HEK293 (cell line): Measurements from ENCODE around the gene ATP6V0A1.
A peak's percentile ranks its signal among the peaks of the same experiment; 100 is the strongest.

Experiments
- CTCF ChIA-PET: fragments of 350-600 bp; formaldehyde crosslinking; extraction: SDS; loops from one replicate; lab custom pipeline; 2021; ENCODE audit warnings: antibody characterized with exemption; lab: Yijun Ruan, JAX
- POLR2A ChIA-PET: fragments of 300-600 bp; formaldehyde crosslinking; extraction: SDS; loops from one replicate; lab custom pipeline; 2020; ENCODE audit warnings: antibody characterized with exemption, inconsistent platforms; lab: Yijun Ruan, JAX
- H3K27ac ChIP-seq: fragments of 200-500 bp; sonication (Bioruptor generic); 2 replicates; pipeline ENCODE4 v1.5.1; 2014; ENCODE audit warnings: low read depth, low read length, control low read depth, inconsistent platforms; ENCODE audit errors: extremely low read depth
- H3K36me3 ChIP-seq, 2 experiments: fragments of 200-500 bp in 1 of 2; sonication (Bioruptor generic) in 1 of 2; 1 replicate in 1 of 2; 2 replicates in 1 of 2; pipeline ENCODE4 v1.5.1; 2014 to 2017; ENCODE audit warnings: inconsistent platforms in 2 of 2, low read length in 2 of 2; ENCODE audit not compliant: control insufficient read depth in 2 of 2, insufficient read depth in 1 of 2
- H3K4me1 ChIP-seq: fragments of 200-500 bp; sonication (Bioruptor generic); 2 replicates; pipeline ENCODE4 v1.5.1; 2014; ENCODE audit warnings: mild to moderate bottlenecking, low read length, inconsistent platforms; ENCODE audit not compliant: control insufficient read depth, insufficient read depth
- H3K4me3 ChIP-seq: 2 replicates; pipeline ENCODE4 v1.5.1; 2011; ENCODE audit warnings: low read depth, mild to moderate bottlenecking, control low read depth, low read length, moderate library complexity
- H3K9me3 ChIP-seq: fragments of 200-500 bp; sonication (Bioruptor generic); 2 replicates; pipeline ENCODE4 v1.5.1; 2014; ENCODE audit warnings: low read depth, low read length, inconsistent platforms; ENCODE audit not compliant: control insufficient read depth, insufficient read depth
- BCL11A ChIP-seq: fragments of 450-650 bp; formaldehyde crosslinking; IDR thresholded peaks from 2 replicates; pipeline ENCODE4 v1.5.1; 2016; ENCODE audit warnings: low read depth, missing biosample characterization, missing genetic modification characterization
- GLIS1 ChIP-seq: fragments of 450-650 bp; formaldehyde crosslinking; IDR thresholded peaks from 2 replicates; pipeline ENCODE4 v1.5.1; 2016; ENCODE audit warnings: missing biosample characterization, missing genetic modification characterization
- KLF7 ChIP-seq: fragments of 450-650 bp; formaldehyde crosslinking; IDR thresholded peaks from 2 replicates; pipeline ENCODE4 v1.5.1; 2016; ENCODE audit warnings: missing biosample characterization, missing genetic modification characterization, borderline replicate concordance
- YY1 ChIP-seq: fragments of 450-650 bp; formaldehyde crosslinking; IDR thresholded peaks from 2 replicates; pipeline ENCODE4 v1.5.1; 2018; ENCODE audit warnings: missing biosample characterization, missing genetic modification characterization
- ZBTB21 ChIP-seq: fragments of 450-650 bp; formaldehyde crosslinking; IDR thresholded peaks from 2 replicates; pipeline ENCODE4 v1.5.1; 2017; ENCODE audit warnings: missing biosample characterization, missing genetic modification characterization
- ZEB2 ChIP-seq: fragments of 450-650 bp; formaldehyde crosslinking; IDR thresholded peaks from 2 replicates; pipeline ENCODE4 v1.5.1; 2016; ENCODE audit warnings: missing biosample characterization, missing genetic modification characterization
- ZFHX2 ChIP-seq: fragments of 450-650 bp; formaldehyde crosslinking; conservative IDR thresholded peaks from 2 replicates; pipeline ENCODE4 v1.5.1; 2016; ENCODE audit warnings: missing biosample characterization, missing genetic modification characterization
- ZFP69B ChIP-seq: fragments of 450-650 bp; formaldehyde crosslinking; IDR thresholded peaks from 2 replicates; pipeline ENCODE4 v1.5.1; 2016; ENCODE audit warnings: missing biosample characterization, missing genetic modification characterization
- ZNF121 ChIP-seq: fragments of 450-650 bp; formaldehyde crosslinking; IDR thresholded peaks from 2 replicates; pipeline ENCODE4 v1.5.1; 2016; ENCODE audit warnings: missing biosample characterization, missing genetic modification characterization
- ZNF175 ChIP-seq: fragments of 450-650 bp; formaldehyde crosslinking; IDR thresholded peaks from 2 replicates; pipeline ENCODE4 v1.5.1; 2016; ENCODE audit warnings: missing biosample characterization, missing genetic modification characterization
- ZNF37A ChIP-seq: fragments of 450-650 bp; IDR thresholded peaks from 2 replicates; pipeline ENCODE4 v1.5.1; 2018; ENCODE audit warnings: missing biosample characterization, missing genetic modification characterization
- ZNF600 ChIP-seq: fragments of 450-650 bp; formaldehyde crosslinking; IDR thresholded peaks from 2 replicates; pipeline ENCODE4 v1.5.1; 2016; ENCODE audit warnings: missing biosample characterization, missing genetic modification characterization
- ZNF623 ChIP-seq: fragments of 450-650 bp; formaldehyde crosslinking; IDR thresholded peaks from 2 replicates; pipeline ENCODE4 v1.5.1; 2016; ENCODE audit warnings: missing biosample characterization, missing genetic modification characterization
- ZSCAN23 ChIP-seq: fragments of 450-650 bp; formaldehyde crosslinking; IDR thresholded peaks from 2 replicates; pipeline ENCODE4 v1.5.1; 2016; ENCODE audit warnings: missing biosample characterization, missing genetic modification characterization
- TF ChIP-seq, protein P1 (sequence below): fragments of 450-650 bp; formaldehyde crosslinking; IDR thresholded peaks from 2 replicates; pipeline ENCODE4 v1.5.1; 2016; ENCODE audit warnings: missing biosample characterization, missing genetic modification characterization
- TF ChIP-seq, protein P2 (sequence below): fragments of 450-650 bp; formaldehyde crosslinking; IDR thresholded peaks from 2 replicates; pipeline ENCODE4 v1.5.1; 2017; ENCODE audit warnings: missing biosample characterization, mild to moderate bottlenecking, missing genetic modification characterization, moderate library complexity
- TF ChIP-seq, protein P3 (sequence below): fragments of 450-650 bp; formaldehyde crosslinking; IDR thresholded peaks from 2 replicates; pipeline ENCODE4 v1.5.1; 2016; ENCODE audit warnings: missing biosample characterization, missing genetic modification characterization, borderline replicate concordance
- TF ChIP-seq, protein P4 (sequence below): fragments of 450-650 bp; formaldehyde crosslinking; IDR thresholded peaks from 2 replicates; pipeline ENCODE4 v1.5.1; 2016; ENCODE audit warnings: missing biosample characterization, missing genetic modification characterization
- TF ChIP-seq, protein P5 (sequence below): fragments of 450-650 bp; formaldehyde crosslinking; IDR thresholded peaks from 2 replicates; pipeline ENCODE4 v1.5.1; 2017; ENCODE audit warnings: missing biosample characterization, missing genetic modification characterization

Gene ATP6V0A1

DNA sequence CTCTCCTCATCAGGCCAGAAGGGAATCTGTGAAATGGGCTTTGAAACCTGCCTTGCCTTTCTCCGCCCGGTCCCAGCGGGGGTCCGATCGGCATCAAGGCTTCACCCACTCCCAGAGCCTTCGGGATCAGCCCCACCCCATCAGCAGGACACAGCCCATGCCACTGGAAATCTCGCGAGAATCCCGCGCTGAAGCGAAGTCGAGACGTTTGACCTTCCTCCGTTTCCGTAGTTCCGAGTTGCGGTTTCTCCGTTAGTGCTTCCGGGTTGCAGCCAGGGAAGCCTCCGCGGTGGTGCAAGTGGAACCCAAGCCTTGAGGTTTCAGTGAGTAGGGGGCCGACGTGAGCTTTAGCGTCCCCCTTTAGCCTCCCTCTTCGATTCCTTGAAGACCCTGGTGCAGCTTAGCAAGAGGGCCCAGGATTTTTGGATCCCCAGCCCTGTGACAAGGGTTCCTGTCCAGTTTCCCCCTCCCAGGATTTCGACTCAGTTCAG lies 103.3 kb downstream of the ATP6V0A1 start, which contains the start of gene COASY (continued):
- TF ChIP-seq, protein P1, sequence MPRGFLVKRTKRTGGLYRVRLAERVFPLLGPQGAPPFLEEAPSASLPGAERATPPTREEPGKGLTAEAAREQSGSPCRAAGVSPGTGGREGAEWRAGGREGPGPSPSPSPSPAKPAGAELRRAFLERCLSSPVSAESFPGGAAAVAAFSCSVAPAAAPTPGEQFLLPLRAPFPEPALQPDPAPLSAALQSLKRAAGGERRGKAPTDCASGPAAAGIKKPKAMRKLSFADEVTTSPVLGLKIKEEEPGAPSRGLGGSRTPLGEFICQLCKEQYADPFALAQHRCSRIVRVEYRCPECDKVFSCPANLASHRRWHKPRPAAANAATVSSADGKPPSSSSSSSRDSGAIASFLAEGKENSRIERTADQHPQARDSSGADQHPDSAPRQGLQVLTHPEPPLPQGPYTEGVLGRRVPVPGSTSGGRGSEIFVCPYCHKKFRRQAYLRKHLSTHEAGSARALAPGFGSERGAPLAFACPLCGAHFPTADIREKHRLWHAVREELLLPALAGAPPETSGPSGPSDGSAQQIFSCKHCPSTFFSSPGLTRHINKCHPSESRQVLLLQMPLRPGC, result peak; percentile 75
- 0 out of 2 replicates have a peak, but pooled peaks have one; percentile 18 for TF ChIP-seq ZFP69B
- peak; percentile 89 for TF ChIP-seq ZEB2
- 0 out of 2 replicates have a peak, but pooled peaks have one; percentile 5 for TF ChIP-seq ZSCAN23 (tag by site-specific recombination)
- TF ChIP-seq, protein P2, sequence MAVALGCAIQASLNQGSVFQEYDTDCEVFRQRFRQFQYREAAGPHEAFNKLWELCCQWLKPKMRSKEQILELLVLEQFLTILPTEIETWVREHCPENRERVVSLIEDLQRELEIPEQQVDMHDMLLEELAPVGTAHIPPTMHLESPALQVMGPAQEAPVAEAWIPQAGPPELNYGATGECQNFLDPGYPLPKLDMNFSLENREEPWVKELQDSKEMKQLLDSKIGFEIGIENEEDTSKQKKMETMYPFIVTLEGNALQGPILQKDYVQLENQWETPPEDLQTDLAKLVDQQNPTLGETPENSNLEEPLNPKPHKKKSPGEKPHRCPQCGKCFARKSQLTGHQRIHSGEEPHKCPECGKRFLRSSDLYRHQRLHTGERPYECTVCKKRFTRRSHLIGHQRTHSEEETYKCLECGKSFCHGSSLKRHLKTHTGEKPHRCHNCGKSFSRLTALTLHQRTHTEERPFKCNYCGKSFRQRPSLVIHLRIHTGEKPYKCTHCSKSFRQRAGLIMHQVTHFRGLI (tag by site-specific recombination), result peak; percentile 65; the same call in 1 of the 2 replicates
- TF ChIP-seq, protein P3, sequence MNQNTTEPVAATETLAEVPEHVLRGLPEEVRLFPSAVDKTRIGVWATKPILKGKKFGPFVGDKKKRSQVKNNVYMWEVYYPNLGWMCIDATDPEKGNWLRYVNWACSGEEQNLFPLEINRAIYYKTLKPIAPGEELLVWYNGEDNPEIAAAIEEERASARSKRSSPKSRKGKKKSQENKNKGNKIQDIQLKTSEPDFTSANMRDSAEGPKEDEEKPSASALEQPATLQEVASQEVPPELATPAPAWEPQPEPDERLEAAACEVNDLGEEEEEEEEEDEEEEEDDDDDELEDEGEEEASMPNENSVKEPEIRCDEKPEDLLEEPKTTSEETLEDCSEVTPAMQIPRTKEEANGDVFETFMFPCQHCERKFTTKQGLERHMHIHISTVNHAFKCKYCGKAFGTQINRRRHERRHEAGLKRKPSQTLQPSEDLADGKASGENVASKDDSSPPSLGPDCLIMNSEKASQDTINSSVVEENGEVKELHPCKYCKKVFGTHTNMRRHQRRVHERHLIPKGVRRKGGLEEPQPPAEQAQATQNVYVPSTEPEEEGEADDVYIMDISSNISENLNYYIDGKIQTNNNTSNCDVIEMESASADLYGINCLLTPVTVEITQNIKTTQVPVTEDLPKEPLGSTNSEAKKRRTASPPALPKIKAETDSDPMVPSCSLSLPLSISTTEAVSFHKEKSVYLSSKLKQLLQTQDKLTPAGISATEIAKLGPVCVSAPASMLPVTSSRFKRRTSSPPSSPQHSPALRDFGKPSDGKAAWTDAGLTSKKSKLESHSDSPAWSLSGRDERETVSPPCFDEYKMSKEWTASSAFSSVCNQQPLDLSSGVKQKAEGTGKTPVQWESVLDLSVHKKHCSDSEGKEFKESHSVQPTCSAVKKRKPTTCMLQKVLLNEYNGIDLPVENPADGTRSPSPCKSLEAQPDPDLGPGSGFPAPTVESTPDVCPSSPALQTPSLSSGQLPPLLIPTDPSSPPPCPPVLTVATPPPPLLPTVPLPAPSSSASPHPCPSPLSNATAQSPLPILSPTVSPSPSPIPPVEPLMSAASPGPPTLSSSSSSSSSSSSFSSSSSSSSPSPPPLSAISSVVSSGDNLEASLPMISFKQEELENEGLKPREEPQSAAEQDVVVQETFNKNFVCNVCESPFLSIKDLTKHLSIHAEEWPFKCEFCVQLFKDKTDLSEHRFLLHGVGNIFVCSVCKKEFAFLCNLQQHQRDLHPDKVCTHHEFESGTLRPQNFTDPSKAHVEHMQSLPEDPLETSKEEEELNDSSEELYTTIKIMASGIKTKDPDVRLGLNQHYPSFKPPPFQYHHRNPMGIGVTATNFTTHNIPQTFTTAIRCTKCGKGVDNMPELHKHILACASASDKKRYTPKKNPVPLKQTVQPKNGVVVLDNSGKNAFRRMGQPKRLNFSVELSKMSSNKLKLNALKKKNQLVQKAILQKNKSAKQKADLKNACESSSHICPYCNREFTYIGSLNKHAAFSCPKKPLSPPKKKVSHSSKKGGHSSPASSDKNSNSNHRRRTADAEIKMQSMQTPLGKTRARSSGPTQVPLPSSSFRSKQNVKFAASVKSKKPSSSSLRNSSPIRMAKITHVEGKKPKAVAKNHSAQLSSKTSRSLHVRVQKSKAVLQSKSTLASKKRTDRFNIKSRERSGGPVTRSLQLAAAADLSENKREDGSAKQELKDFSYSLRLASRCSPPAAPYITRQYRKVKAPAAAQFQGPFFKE, result no peak

DNA sequence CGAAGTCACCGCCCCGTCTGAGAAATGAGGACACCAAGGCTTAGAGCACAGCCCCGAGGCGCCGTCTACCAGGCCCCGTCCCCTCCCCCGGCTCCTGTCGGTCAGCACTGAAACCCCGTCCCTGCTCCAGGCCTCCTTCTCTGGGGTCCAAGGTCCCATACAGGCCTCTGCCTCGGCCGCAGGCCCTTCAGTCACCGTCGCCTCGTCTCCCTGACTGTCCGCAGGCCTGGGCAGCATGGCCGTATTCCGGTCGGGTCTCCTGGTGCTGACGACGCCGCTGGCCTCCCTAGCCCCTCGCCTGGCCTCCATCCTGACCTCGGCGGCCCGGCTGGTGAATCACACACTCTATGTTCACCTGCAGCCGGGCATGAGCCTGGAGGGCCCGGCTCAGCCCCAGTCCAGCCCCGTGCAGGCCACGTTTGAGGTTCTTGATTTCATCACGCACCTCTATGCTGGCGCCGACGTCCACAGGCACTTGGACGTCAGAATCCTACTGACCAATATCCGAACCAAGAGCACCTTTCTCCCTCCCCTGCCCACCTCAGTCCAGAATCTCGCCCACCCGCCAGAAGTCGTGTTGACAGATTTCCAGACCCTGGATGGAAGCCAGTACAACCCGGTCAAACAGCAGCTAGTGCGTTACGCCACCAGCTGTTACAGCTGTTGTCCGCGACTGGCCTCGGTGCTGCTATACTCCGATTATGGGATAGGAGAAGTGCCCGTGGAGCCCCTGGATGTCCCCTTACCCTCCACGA lies 103.9 kb downstream of the ATP6V0A1 start:
- peaks cover 0 to 38% of the 10 kb centered on the region in 2 experiments; a peak in 2 of 3 replicates for H3K36me3 ChIP-seq
- CTCF ChIA-PET, result interaction anchor here (0.6 to 1.7 kb wide), 5 partner anchors 8 to 18 kb away, joined by 3 to 4 read pairs (median 3); no protein-coding TSS in a partner anchor
- POLR2A ChIA-PET, result interaction anchor here (0.8 kb wide), 1 partner anchor 8 kb away, joined by 5 read pairs; no protein-coding TSS in a partner anchor
- H3K27ac ChIP-seq, result peak overlapping the region; percentile 87
- H3K4me1 ChIP-seq, result peaks cover 10% of the 10 kb centered on the region; the same call in 1 of the 2 replicates
- TF ChIP-seq ZNF37A (no peak), ZNF600 (tag by site-specific recombination) (peak; percentile 88), BCL11A (tag by site-specific recombination) (0 out of 2 replicates have a peak, but pooled peaks have one; percentile 4)
- no peaks in the 10 kb centered on the region for H3K9me3 ChIP-seq
- H3K4me3 ChIP-seq, result peak overlapping the region; percentile 89

DNA sequence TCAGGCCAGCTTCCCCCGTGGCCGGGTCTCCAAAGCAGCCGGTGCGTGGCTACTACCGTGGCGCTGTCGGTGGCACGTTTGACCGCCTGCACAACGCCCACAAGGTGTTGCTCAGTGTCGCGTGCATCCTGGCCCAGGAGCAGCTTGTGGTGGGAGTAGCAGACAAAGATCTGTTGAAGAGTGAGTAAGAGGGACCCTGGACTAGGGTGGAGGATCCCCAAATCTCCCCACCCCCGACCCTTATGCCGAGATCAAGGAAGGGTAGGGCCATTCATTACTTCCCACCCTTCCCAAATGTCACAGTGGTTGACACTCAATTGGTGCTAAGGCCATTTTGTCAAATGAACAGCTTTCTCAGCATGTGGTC lies 104.4 kb downstream of the ATP6V0A1 start:
- H3K9me3 ChIP-seq, result no peaks in the 10 kb centered on the region
- peaks cover 10% of the 10 kb centered on the region; the same call in 1 of the 2 replicates for H3K4me1 ChIP-seq
- H3K27ac ChIP-seq, result peak overlapping the region; percentile 87
- peaks cover 0 to 41% of the 10 kb centered on the region in 2 experiments; a peak in 1 of 3 replicates for H3K36me3 ChIP-seq
- POLR2A ChIA-PET, result interaction anchor here (0.8 kb wide), 1 partner anchor 8 kb away, joined by 5 read pairs; no protein-coding TSS in a partner anchor
- CTCF ChIA-PET, result interaction anchor here (0.9 to 1.1 kb wide), 3 partner anchors 9 to 15 kb away, joined by 3 read pairs; no protein-coding TSS in a partner anchor
- H3K4me3 ChIP-seq, result peak overlapping the region; percentile 89
- TF ChIP-seq, protein P4, sequence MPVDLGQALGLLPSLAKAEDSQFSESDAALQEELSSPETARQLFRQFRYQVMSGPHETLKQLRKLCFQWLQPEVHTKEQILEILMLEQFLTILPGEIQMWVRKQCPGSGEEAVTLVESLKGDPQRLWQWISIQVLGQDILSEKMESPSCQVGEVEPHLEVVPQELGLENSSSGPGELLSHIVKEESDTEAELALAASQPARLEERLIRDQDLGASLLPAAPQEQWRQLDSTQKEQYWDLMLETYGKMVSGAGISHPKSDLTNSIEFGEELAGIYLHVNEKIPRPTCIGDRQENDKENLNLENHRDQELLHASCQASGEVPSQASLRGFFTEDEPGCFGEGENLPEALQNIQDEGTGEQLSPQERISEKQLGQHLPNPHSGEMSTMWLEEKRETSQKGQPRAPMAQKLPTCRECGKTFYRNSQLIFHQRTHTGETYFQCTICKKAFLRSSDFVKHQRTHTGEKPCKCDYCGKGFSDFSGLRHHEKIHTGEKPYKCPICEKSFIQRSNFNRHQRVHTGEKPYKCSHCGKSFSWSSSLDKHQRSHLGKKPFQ (tag by site-specific recombination), result no peak
- no peak for TF ChIP-seq ZBTB21 (tag by site-specific recombination)
- TF ChIP-seq ZFHX2 (tag by site-specific recombination), result peak; percentile 86
- no peak for TF ChIP-seq YY1 (tag by site-specific recombination)
- TF ChIP-seq, protein P5, sequence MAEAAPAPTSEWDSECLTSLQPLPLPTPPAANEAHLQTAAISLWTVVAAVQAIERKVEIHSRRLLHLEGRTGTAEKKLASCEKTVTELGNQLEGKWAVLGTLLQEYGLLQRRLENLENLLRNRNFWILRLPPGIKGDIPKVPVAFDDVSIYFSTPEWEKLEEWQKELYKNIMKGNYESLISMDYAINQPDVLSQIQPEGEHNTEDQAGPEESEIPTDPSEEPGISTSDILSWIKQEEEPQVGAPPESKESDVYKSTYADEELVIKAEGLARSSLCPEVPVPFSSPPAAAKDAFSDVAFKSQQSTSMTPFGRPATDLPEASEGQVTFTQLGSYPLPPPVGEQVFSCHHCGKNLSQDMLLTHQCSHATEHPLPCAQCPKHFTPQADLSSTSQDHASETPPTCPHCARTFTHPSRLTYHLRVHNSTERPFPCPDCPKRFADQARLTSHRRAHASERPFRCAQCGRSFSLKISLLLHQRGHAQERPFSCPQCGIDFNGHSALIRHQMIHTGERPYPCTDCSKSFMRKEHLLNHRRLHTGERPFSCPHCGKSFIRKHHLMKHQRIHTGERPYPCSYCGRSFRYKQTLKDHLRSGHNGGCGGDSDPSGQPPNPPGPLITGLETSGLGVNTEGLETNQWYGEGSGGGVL (tag by site-specific recombination), result no peak
- TF ChIP-seq KLF7, result no peak
- TF ChIP-seq ZNF121 (tag by site-specific recombination), result no peak
- no peak for TF ChIP-seq ZNF175 (tag by site-specific recombination)
- 0 out of 2 replicates have a peak, but pooled peaks have one; percentile 30 for TF ChIP-seq GLIS1
- TF ChIP-seq ZNF623 (tag by site-specific recombination), result no peak
